ENCODE results near the gene VSIG8. TPM values are rescaled to one million over a fixed set of nuclear protein-coding genes. Genes with fewer than 3 reads are reported as not detected.

VSIG8 gene
- total and polyA plus RNA-seq, 2 of the 4 experiments (the other 2 are of a cell fraction): not detected

- Histone ChIP-seq H3K36me3 (ENCODE audit: control insufficient read depth, insufficient read depth, low read length) (no peaks in the 10 kb centered on the region), H4K5ac (ENCODE audit: low read depth, low read length) (peak overlapping the region; percentile 16; the same call in 1 of the 2 replicates), H2BK5ac (ENCODE audit: low read depth, low read length, poor library complexity, severe bottlenecking) (peak overlapping the region; percentile 51), H3K4ac (ENCODE audit: low read depth, low read length) (peak overlapping the region; percentile 87), H3K27me3 (ENCODE audit: control insufficient read depth, insufficient read depth, low read length) (no peaks in the 10 kb centered on the region), H2BK15ac (ENCODE audit: low read depth, low read length) (peak overlapping the region; percentile 50; the same call in 1 of the 3 replicates), H2BK20ac (ENCODE audit: low read depth, low read length) (peak overlapping the region; percentile 88), H3K9me1 (ENCODE audit: insufficient read depth, low read length) (peaks cover 9% of the 10 kb centered on the region), H3K56ac (ENCODE audit: extremely low read depth, insufficient read depth, low read length) (no peak overlapping the region), H4K20me1 (ENCODE audit: insufficient read depth, low read length) (no peaks in the 10 kb centered on the region), H3K18ac (ENCODE audit: low read depth, low read length) (peak overlapping the region; percentile 70; the same call in 1 of the 2 replicates), H3K4me3 (ENCODE audit: insufficient read depth, low read depth, low read length) (no peak overlapping the region), H3K23ac (ENCODE audit: low read depth, low read length) (peak overlapping the region; percentile 92; the same call in 1 of the 2 replicates), H3K9ac (ENCODE audit: low read depth, low read length) (no peak overlapping the region), H2AK9ac (replicated peaks; ENCODE audit: low read depth, low read length, poor library complexity) (peak overlapping the region; percentile 46), H4K91ac (ENCODE audit: insufficient read depth, low read depth, low read length) (peak overlapping the region; percentile 64), H3K4me1 (ENCODE audit: control insufficient read depth, insufficient read depth, low read length) (peaks cover 2% of the 10 kb centered on the region; the same call in 1 of the 2 replicates), H2AK5ac (ENCODE audit: low read depth, low read length) (peak overlapping the region; percentile 63; the same call in 1 of the 2 replicates), H3K14ac (replicated peaks; ENCODE audit: low read depth, low read length) (peak overlapping the region; percentile 82), H3K79me1 (ENCODE audit: low read depth in 1 of 2, low read length in 2 of 2) (peaks cover 0 to 6% of the 10 kb centered on the region in 2 experiments; a peak in 1 of 4 replicates), H4K8ac (ENCODE audit: low read depth in 2 of 2, low read length in 2 of 2) (peak overlapping the region in 1 of 2 experiments; percentile 73; a peak in 2 of 4 replicates), H3K4me2 (ENCODE audit: low read depth, low read length) (peak overlapping the region; percentile 42; the same call in 1 of the 2 replicates), H3K9me3 (ENCODE audit: control insufficient read depth, insufficient read depth, low read length) (no peaks in the 10 kb centered on the region), H2AFZ (replicated peaks; ENCODE audit: low read length, poor library complexity) (peak overlapping the region; percentile 76), H3K27ac (ENCODE audit: insufficient read depth, low read length) (no peak overlapping the region; the same call in 1 of the 2 replicates), H2BK120ac (ENCODE audit: low read depth, low read length) (peak overlapping the region; percentile 87)
- WGBS, 2 experiments (ENCODE audit: extremely low coverage in 2 of 2, insufficient read length in 1 of 2): no CpG with 5 or more reads among the region's 2 CpGs
- DNase-seq (peak; percentile 54), ATAC-seq (ENCODE audit: low read depth) (no peak)
- dilution Hi-C loops (cut with HindIII; ENCODE audit: low sequenced_read_pairs, unreplicated experiment) (no loop called here), in situ Hi-C loops (cut with MboI; ENCODE audit: low sequenced_read_pairs) (no loop called here), intact Hi-C loops (cut with micrococcal nuclease) (no loop called here)
- ChIA-PET CTCF (interaction anchor here (0.7 kb wide), 1 partner anchor 884 kb away, joined by 3 read pairs; no protein-coding TSS in a partner anchor), POLR2A (ENCODE audit: unreplicated experiment) (no interaction called here)
- BruUV-seq (replicated peaks): no TSS peak
- no peak for TF ChIP-seq FOS (IDR thresholded peaks at IDR 0.05; ENCODE audit: low read depth, low read length)
- no peak for TF ChIP-seq NFE2L2 (IDR thresholded peaks at IDR 0.05; ENCODE audit: low read depth, low read length)
- no peak for TF ChIP-seq SMC3 (IDR thresholded peaks at IDR 0.05; ENCODE audit: low read depth, low read length)
Observed at GRCh38 chr1:159849626-159850366, 12.7 kb downstream of the VSIG8 start.

Data from IMR-90 (cell line).